Caki2 (cell line): ENCODE measurements around the gene BAZ1B. TPM values are rescaled to one million over a fixed set of nuclear protein-coding genes. Genes with fewer than 3 reads are reported as not detected.
"Not testable (repeated sequence)": the region's sequence is repeated elsewhere in the genome, so short reads cannot be mapped to it uniquely, and the experiment has no call there.

ENCODE experiments used
- DNase-seq: peaks from one replicate; pipeline ENCODE4 v3.0.0-alpha.2; 2015; ENCODE audit warnings: low read depth
- in situ Hi-C: cut with HindIII; loops from 2 replicates; pipeline ENCODE4 v1.10.0; 2016; ENCODE audit warnings: low sequenced_read_pairs, low pct_unique_long_range_greater_than_20kb, mixed read lengths
- total RNA-seq: library from RNA; depleted of rRNA; stranded (reverse); fragments of >200 nt; shearing (Covaris generic); gene quantifications from 2 replicates; pipeline ENCODE4 v1.2.3, GENCODE V29; 2014; ENCODE audit warnings: low replicate concordance

The BAZ1B gene
- total RNA-seq, 1 experiment from 2014 or later: 50.9 TPM

- in situ Hi-C loops: no loop called here
- DNase-seq: no peak
These were observed 4.7 kb downstream of the BAZ1B start for GRCh38 chr7:73517241-73517995.

- DNase-seq: peak; percentile 22
- in situ Hi-C loops: no loop called here
These were observed 6.9 kb downstream of the BAZ1B start for GRCh38 chr7:73515178-73515577.

DNA sequence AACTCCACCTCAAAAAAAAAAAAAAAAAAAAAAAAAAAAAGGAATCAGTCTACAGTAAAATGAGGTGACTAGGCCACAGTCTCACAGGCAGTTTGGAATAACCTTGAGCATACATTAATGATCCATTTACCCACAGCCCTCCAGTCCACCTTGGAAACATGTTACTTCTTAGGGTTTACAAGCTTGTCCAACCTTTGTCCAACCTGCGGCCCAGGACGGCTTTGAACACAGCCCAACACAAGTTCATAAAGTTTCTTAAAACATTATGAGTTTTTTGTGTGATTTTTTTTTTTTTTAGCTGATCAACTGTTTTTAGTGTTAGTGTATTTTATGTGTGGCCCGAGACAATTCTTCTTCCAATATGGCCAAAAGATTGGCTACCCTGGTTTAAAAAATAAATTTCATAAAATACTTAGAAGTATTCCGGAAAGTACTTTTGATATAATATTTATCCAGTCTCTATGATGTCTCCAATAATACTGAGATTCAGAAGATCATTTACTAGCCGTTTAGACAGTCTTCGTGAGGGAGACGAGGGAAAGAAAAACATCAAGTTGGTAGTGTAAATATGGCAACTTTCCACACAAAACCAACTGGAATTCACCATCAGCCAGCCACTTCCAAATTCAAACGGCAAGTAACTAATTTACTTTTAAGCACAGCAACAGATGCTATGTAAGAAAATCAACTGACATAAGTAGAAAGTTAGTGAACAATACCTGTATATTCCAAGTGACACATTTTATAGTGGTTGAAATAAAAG lies 9.9 kb downstream of the BAZ1B start:
- DNase-seq: peak; percentile 87
- in situ Hi-C loops: no loop called here

DNA sequence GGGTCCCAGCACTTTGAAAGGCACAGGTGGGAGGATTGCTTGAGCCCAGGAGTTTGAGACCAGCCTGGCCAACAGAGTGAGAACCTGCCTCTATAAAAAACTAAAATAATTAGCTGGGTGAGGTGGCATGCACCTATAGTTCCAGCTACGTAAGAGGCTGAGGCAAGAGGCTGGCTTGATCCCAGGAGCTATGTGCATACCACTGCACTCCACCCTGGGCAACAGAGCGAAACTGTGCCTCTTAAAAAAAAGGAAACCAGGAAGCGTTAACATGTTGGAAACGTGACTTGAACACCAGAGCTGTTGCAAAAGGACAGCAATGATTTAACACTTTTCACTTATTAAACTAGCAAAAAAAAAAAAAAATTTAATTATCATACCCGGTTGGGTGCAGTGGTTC lies 12.6 kb downstream of the BAZ1B start:
- in situ Hi-C loops: no loop called here
- peak; percentile 93 for DNase-seq

GRCh38 chr7:73507556-73507955 lies 14.5 kb downstream of the BAZ1B start:
- in situ Hi-C loops: no loop called here
- DNase-seq: no peak

- in situ Hi-C loops: no loop called here
- DNase-seq: no peak
These were observed 17.2 kb downstream of the BAZ1B start for GRCh38 chr7:73504920-73505319.

DNA sequence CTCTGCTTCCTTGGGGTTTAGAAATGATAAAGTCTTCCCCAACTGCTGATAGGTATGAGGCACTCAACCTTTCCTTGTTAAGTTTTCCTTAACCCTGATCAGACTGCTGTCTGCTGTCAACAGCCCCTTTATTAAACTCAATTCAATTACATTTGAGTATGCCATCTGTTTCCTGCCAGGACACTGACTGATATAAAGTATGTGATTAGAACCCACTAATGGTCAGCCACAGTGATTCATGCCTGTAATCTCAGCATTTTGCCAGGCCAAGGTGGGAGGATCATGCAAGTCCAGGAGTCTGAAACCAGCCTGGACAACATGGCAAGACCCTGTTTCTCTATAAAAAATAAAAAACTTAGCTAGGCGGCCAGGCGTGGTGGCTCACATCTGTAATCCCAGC lies 18.1 kb downstream of the BAZ1B start:
- no peak for DNase-seq
- in situ Hi-C loops: no loop called here

GRCh38 chr7:73503229-73503628 lies 18.9 kb downstream of the BAZ1B start:
- DNase-seq: no peak
- in situ Hi-C loops: no loop called here

- in situ Hi-C loops: no loop called here
- no peak for DNase-seq
These were observed 25.5 kb downstream of the BAZ1B start for GRCh38 chr7:73496626-73497025.

- DNase-seq, in situ Hi-C loops: not testable (repeated sequence)
These were observed 26.6 kb downstream of the BAZ1B start for GRCh38 chr7:73495507-73495906.

- DNase-seq: no peak
- in situ Hi-C loops: no loop called here
These were observed 32.1 kb downstream of the BAZ1B start for GRCh38 chr7:73489976-73490375.

DNA sequence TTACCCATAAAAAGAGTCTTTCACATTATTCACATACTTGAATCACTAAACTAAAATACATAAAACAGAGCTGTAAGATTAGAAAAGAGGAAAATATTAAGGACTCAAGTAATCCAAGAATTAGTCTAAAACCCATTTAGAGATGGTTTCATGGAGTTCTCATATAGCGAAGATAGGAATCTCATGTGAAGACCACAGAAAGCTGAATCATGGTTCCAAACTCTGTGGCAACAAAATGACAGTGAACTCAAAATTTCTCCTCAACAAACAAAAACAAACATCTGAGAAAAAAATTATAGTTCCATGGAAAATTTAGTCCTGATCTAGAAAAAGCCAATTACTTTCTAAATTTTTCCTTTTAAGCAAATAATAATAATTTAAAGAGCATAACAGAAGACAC lies 34.6 kb downstream of the BAZ1B start:
- in situ Hi-C loops: no loop called here
- no peak for DNase-seq

DNA sequence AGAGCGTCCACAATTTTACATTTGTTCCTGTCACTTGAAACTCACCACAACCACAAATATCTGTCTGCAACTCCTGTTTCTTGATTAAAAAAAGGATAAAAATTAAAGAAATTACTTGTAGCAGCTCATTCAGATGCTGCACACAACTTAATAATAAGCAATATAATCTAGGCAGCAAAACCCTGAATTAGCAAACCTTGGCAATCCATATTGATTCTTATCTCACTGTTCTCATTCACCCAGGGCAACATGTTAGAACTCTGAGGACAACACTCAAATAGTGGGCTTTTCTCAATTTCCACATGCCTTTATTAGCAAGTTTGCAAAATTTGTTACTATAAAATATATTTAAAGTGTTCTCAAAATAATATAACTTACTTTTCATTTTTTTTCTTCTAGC lies 38.9 kb downstream of the BAZ1B start:
- in situ Hi-C loops: no loop called here
- DNase-seq: no peak

DNA sequence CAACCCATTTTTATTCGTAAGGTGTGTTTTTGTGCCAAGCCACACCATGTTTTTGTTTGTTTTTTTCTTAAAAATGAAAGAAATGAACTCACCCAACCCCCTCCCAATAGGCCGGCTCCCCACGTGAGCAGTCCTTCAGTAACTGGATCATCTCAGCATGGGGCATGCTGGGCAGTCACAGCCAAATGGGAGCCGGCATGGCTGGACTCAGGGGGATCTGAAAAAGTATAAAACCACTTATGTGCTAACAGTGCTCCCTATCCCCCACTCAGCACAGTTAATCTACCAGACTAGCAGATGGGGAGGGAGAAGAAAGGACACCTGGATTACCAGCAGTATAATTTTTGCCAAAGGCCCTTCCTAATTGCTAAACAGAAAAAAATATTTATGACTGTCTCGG lies 39.3 kb downstream of the BAZ1B start:
- in situ Hi-C loops: no loop called here

DNA sequence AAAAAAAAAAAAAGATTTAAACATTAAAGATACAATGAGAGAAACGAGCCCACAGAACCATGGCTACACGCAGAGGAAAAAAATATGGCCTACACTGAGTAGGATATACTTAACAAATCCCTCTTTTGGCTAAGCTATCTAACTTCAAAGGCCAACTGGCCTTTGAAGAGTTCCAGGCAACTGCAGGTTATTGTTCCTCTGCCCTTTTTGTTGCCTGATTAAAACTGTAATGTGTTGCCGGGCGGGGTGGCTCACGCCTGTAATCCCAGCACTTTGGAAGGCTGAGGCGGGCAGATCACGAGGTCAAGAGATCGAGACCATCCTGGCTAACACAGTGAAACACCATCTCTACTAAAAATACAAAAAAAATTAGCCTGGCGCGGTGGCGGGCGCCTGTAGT lies 40.6 kb downstream of the BAZ1B start:
- in situ Hi-C loops, DNase-seq: not testable (repeated sequence)

More for the DNA sequence above, 39.3 kb downstream of the BAZ1B start:
- DNase-seq: no peak

- in situ Hi-C loops: no loop called here
- DNase-seq: no peak
These were observed 43.5 kb downstream of the BAZ1B start for GRCh38 chr7:73478549-73478948.

- in situ Hi-C loops: no loop called here
- DNase-seq: no peak
These were observed 44.7 kb downstream of the BAZ1B start for GRCh38 chr7:73477376-73477775.

- no peak for DNase-seq
- in situ Hi-C loops: no loop called here
These were observed 51.9 kb downstream of the BAZ1B start for GRCh38 chr7:73470208-73470607.

GRCh38 chr7:73467046-73467445 lies 55.0 kb downstream of the BAZ1B start:
- DNase-seq, in situ Hi-C loops: not testable (repeated sequence)

DNA sequence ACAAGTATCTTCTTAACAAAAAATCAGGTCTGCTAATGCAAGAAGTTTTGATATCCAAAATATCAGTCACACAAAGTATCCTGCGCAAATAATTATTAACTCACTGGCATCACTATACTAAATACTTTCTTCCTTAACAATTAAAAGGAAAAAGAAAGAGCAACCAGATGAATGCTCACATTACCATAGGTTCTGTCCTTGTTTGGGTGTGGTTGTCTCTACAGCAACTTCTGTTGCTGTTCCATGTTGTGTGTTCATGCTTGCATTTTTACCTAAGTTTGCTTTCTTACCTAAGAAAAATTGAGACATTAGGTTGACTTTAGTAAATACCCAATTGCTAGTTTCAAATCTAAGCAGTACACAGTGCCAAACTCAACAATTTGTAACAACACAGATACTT lies 56.0 kb downstream of the BAZ1B start:
- in situ Hi-C loops: no loop called here
- DNase-seq: no peak
